NCI-H82 treated with DMSO at 0.1 percent for 48 hours (cell line): ENCODE data around the gene CRCP.
"Not testable (repeated sequence)": the region's sequence is repeated elsewhere in the genome, so short reads cannot be mapped to it uniquely, and the experiment has no call there.

ENCODE experiments used
- DNase-seq: peaks from one replicate; lab custom pipeline; 2025; ENCODE audit not compliant: unreplicated experiment; lab: John Stamatoyannopoulos, UW

The CRCP gene

GRCh38 chr7:66152371-66153191 lies 37.9 kb downstream of the CRCP start:
- no peak for DNase-seq

DNA sequence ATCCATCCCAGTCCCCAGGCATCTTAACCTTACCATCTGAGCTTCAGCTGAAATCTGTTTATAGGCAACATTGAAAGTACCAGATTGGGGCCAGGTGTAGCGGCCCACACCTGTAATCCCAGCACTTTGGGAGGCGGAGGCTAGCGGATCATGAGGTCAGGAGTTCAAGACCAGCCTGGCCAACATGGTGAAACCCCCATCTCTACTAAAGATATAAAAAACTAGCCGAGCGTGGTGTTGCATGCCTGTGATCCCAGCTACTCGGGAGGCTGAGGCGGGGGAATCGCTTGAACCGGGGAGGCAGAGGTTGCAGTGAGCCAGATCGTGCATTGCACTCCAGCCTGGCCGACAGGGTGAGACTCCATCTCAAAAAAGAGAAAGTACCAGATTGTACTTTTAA lies 39.0 kb downstream of the CRCP start:
- no peak for DNase-seq

DNA sequence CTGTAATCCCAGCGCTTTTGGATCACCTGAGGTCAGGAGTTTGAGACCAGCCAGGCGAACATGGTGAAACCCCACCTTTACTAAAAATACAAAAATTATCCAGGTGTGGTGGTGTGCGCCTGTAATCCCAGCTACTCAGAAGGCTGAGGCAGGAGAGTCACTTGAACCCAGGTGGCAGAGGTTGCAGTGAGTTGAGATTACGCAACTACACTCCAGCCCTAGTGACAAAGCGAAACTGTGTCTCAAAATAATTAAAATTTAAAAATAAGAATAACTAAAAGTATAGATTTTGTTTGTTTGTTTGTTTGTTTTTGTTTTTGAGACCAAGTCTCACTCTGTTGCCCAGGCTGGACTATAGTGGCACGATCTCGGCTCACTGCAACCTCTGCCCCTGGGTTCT lies 41.4 kb downstream of the CRCP start:
- not testable (repeated sequence) for DNase-seq

GRCh38 chr7:66157060-66157459 lies 42.4 kb downstream of the CRCP start:
- no peak for DNase-seq

GRCh38 chr7:66162622-66163021 lies 48.0 kb downstream of the CRCP start:
- DNase-seq: no peak

GRCh38 chr7:66163186-66163610 lies 48.6 kb downstream of the CRCP start:
- no peak for DNase-seq

DNA sequence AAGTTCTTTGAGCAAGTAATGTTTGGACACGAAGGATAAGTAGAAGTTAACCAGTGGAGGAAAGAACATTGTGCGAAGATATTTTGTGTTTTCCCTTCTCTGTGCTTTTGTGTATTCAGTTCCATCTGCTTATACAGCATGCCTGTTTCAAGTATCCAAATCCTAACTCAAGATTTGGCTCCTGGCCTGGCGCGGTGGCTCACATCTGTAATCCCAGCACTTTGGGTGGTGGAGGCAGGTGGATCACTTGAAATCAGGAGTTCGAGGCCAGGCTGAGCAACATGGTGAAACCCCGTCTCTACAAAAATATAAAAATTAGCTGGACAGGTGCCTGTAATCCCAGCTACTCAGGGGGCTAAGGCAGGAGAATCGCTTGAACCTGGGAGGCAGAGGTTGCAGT lies 49.7 kb downstream of the CRCP start:
- no peak for DNase-seq

DNA sequence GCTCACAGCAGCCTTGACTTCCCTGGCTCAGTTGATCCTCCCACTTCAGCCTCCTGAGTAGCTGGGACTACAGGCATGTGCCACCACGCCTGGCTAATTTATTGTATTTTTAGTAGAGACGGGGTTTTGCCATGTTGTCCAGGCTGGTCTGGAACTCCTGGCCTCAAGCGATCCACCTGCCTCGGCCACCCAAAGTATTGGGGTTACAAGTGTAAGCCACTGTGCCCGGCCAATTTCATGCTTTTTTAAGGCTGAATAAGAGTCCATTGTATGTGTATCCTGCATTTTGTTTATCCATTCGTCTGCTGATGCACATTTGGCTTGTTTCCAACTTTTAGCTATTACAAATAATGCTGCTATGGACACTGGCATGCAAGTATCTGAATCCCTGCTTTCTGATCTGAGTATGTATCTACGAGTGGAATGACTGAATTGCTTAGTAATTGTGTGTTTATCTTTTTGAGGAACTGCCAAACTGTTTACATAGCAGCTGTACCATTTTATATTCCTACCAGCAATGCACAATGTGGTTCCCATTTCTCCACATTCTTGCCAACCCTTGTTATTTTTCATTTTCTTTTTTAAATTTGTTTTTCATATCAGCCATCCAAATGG lies 53.2 kb downstream of the CRCP start:
- DNase-seq: no peak

- DNase-seq: no peak
Measured at GRCh38 chr7:66169616-66170015, 55.0 kb downstream of the CRCP start.

DNA sequence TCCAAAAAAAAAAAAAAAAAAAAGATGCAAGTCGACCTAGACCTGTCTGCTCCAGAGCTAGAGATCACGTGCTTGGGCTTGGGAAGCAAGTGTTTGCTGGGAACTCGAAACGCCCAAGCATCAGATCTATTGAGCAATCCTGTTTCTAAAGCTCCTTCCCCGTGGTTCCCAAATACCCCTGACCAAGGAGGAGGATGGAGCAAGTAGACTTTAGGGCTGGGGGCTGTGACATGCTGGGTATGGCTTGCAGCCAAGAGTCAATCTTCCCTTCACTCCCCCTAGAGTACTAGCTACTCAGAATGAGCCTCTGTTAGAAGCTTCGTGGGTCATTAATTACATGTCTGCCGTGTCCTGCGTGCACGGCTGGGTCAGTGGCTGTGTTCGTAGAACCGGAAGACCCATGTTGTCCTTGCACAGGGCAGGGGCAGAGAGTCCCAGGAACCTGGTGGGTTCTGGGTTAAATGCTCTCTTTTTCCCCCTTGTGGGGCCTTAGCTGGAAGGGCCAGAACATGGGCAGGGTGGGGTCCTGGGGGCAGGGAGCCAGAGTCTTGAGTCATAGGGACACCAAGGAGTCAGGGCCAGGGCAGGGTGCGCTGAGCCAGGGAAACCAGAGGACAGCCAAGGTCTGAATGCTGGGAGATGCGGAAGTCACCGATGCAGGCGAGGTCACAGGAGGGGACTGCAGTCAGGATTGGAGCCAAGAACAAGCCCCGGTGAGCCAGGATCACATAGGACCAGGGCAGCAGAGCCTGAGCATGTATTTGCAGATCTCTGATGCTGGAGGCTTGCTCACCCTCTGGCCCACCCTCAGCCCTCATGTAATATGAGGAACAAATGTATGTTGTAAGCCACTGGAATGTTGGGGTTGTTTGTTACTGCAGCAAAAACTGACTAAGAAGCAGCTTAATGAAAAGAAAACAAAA lies 55.9 kb downstream of the CRCP start:
- no peak for DNase-seq

DNA sequence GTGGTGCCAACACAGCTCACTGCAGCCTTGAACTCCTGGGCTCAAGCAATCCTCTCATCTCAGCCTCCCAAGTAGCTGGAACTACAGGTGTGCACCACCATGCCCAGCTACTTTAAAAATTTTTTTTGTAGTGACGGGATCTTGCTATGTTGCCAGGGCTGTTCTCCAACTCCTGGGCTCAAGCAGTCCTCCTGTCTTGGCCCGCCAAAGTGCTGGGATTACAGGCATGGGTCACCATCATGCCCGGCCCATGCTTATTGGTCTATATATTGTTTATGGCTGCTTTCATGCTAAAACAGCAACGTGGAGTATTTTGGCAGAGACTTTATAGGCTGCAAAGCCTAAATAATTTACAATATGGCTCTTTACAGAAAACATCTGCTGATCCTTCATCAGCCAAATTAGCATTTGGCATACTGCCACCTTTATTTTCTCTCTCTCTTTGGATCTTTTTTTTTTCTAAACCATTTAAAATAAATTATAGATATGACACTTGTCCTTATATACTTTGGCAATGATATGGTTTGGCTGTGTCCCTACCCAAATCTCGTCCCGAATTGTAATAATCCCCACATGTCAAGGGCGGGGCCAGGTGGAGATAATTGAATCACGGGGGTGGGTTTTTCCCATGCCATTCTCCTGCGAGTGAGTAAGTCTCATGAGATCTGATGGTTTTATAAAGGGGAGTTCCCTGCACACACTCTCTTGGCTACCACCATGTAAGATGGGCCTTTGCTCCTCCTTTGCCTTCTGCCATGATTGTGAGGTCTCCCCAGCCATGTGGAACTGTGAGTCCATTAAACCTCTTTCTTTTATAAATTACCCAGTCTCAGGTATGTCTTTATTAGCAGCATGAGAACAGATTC lies 58.1 kb downstream of the CRCP start:
- DNase-seq: not testable (repeated sequence)

GRCh38 chr7:66173856-66174255 lies 59.2 kb downstream of the CRCP start:
- no peak for DNase-seq

DNA sequence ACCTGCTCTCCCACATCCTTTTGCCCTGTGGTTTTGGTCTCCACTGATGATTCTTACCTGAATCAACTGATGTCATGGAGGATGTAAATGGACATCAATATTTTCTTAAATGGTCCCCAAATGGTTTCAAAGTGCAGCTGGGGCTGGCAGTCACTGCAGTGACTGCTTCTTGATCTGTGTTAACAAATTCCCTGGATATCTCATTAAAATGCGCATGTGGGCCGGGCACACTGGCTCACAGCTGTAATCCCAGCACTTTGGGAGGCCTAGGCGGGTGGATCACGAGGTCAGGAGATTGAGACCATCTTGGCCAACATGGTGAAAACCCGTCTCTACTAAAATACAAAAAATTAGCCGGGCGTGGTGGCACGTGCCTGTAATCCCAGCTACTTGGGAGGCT lies 60.4 kb downstream of the CRCP start:
- not testable (repeated sequence) for DNase-seq

DNA sequence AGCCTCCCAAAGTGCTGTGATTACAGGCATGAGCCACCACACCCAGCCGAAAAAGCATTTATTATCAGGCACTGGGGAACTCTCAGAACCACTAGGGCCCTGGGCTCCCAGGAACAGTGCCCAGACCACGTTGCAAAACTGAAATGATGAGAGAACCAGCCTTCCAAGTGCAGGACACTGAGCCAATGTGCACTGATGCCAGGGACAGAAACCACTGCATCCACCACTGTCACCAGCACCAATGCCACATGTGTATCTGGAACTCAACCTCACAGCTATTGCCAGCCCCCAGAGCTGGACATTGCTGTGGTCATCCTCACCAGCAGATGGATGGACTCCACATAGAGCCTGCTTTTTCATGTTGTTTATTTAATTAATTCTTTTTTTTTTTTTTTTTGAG lies 62.3 kb downstream of the CRCP start:
- DNase-seq: no peak

DNA sequence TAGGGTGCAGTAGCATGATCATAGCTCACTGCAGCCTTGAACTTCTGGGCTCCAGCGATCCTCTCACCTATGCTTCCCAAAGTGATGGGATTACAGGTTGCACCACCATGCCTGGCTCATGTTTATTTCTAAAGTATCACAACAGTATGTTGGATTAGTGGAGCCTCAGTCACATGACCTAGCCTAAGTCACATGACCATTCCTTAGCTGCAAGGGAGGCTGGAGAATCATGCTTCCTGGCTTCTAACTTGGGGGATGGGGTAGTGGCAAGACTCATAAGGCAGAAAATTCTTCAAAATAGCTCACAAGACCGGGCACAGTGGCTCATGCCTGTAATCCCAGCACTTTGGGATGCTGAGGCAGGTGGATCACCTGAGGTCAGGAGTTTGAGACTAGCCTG lies 63.6 kb downstream of the CRCP start:
- DNase-seq: no peak

DNA sequence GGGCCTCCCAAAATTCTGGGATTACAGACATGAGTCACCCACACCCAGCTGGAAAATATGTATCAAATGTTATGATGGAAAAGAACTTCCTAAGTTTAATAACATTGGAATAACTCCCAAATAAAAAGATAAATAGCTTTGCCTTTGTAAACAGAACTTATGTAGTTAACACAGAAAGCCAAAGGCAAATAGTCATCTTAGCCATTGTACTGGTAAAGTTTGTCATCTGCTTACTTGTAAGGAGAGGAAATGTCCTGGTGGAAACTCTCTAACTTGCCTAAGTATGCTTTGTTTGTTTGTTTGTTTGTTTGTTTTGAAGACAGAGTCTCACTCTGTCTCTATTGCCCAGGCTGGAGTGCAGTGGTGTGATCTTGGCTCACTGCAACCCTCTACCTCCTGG lies 66.7 kb downstream of the CRCP start:
- DNase-seq: no peak

DNA sequence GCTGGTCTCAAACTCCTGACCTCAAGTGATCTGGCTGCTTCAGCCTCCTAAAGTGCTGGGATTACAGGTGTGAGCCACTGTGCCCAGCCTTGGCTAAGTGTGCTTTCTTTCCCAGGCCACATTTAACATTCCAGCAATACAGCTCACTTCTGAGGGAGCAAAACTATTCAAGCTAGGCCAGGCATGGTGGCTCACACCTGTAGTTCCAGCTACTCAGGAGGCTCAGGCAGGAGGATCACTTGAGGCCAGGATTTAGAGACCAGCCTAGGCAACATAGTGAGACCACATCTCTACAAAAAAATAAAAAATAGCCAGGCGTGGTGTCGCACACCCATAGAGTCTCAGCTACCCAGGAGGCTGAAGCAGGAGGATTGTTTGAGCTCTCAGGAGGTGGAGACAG lies 67.2 kb downstream of the CRCP start:
- no peak for DNase-seq

GRCh38 chr7:66182920-66183319 lies 68.3 kb downstream of the CRCP start:
- no peak for DNase-seq

DNA sequence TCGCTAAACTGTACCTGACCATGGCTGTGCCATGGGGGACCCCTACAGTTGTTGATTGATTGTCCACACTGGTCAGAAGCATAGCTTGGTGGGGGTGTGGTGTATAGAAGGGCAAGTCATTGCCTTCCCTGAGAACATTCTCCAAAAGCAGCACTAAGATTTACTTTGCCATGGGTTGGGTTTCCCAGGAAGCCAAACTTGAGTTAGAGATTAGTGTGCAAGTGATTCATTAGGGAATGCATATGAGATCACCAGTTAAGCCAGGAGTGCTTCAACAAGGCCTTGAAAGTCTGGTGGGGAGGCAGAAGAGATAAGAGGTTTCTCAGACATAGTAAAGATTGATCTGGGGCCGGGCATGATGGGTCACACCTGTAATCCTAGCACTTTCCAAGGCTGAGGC lies 69.1 kb downstream of the CRCP start:
- DNase-seq: no peak

- no peak for DNase-seq
Measured at GRCh38 chr7:66185680-66186187, 71.1 kb downstream of the CRCP start.

GRCh38 chr7:66186991-66187390 lies 72.3 kb downstream of the CRCP start:
- DNase-seq: no peak
